H1 (cell line): ENCODE data around the gene DBX2. TPM values are rescaled to one million over a fixed set of nuclear protein-coding genes. Genes with fewer than 3 reads are reported as not detected.

ENCODE experiments used
- CTCF ChIA-PET: fragments of 300-600 bp; sonication (Branson Sonifier 250); formaldehyde crosslinking; loops from one replicate; lab custom pipeline; 2021; ENCODE audit not compliant: partially characterized antibody; lab: Charles Lee
- POLR2A ChIA-PET: fragments of 300-600 bp; sonication (Branson Sonifier 250); formaldehyde crosslinking; loops from one replicate; lab custom pipeline; 2021; ENCODE audit warnings: inconsistent platforms; ENCODE audit not compliant: partially characterized antibody; lab: Charles Lee
- DNase-seq, 2 experiments: peaks; one replicate each; pipeline versions ENCODE4 v3.0.0 to v3.0.0-alpha.2; 2010 to 2022; ENCODE audit warnings: low spot score in 2 of 2, low read depth in 1 of 2, mixed read lengths in 1 of 2
- FAIRE-seq: peaks from 2 replicates; lab custom pipeline; 2011; peaks lifted over from hg19 to GRCh38; lab: Jason Lieb, UNC
- H2AFZ ChIP-seq: 2 replicates; pipeline ENCODE4 v1.8.1; 2012; ENCODE audit warnings: low read length, inconsistent platforms
- H2AK5ac ChIP-seq: 2 replicates; pipeline ENCODE4 v1.6.1; 2013; ENCODE audit warnings: low read depth, low read length
- H2BK120ac ChIP-seq: replicated peaks from 2 replicates; pipeline ENCODE3; 2013; ENCODE audit warnings: low read depth, low read length, inconsistent platforms
- H2BK12ac ChIP-seq: 2 replicates; pipeline ENCODE4 v1.6.1; 2013; ENCODE audit warnings: low read depth, low read length
- H2BK15ac ChIP-seq: 2 replicates; pipeline ENCODE4 v1.6.1; 2013; ENCODE audit warnings: low read length
- H2BK20ac ChIP-seq: 2 replicates; pipeline ENCODE4 v1.6.1; 2013; ENCODE audit warnings: low read length
- H2BK5ac ChIP-seq: 2 replicates; pipeline ENCODE4 v1.6.1; 2013; ENCODE audit warnings: low read depth, low read length
- H3K14ac ChIP-seq: 2 replicates; pipeline ENCODE4 v1.6.1; 2013; ENCODE audit warnings: inconsistent platforms; ENCODE audit not compliant: insufficient read length
- H3K18ac ChIP-seq: 2 replicates; pipeline ENCODE4 v1.6.1; 2013; ENCODE audit warnings: low read length; ENCODE audit errors: extremely low read depth
- H3K23ac ChIP-seq: 2 replicates; pipeline ENCODE4 v1.6.1; 2013; ENCODE audit warnings: inconsistent platforms; ENCODE audit not compliant: insufficient read length
- H3K23me2 ChIP-seq: 2 replicates; pipeline ENCODE4 v1.6.1; 2013; ENCODE audit warnings: low read depth, low read length
- H3K27ac ChIP-seq: 2 replicates; pipeline ENCODE4 v1.6.1; 2011; ENCODE audit warnings: low read depth, low read length, inconsistent platforms
- H3K27me3 ChIP-seq, 4 experiments: replicated peaks in 1 of 4; 1 replicate in 1 of 4; 2 replicates in 3 of 4; pipeline versions ENCODE4 v1.6.1 to v1.8.1; 2011 to 2013; ENCODE audit warnings: low read length in 3 of 4, mild to moderate bottlenecking in 3 of 4, inconsistent platforms in 2 of 4, mixed read lengths in 2 of 4, moderate library complexity in 1 of 4; ENCODE audit not compliant: control insufficient read depth in 3 of 4, insufficient read depth in 3 of 4; ENCODE audit errors: extremely low read depth in 1 of 4
- H3K36me3 ChIP-seq, 4 experiments: 2 replicates each; pipeline versions ENCODE4 v1.6.1 to v1.8.1; 2011 to 2013; ENCODE audit warnings: mild to moderate bottlenecking in 4 of 4, low read length in 3 of 4, moderate library complexity in 2 of 4, control low read depth in 1 of 4, inconsistent platforms in 1 of 4; ENCODE audit not compliant: insufficient read depth in 4 of 4, control insufficient read depth in 2 of 4
- H3K4ac ChIP-seq: replicated peaks from 2 replicates; pipeline ENCODE3; 2013; ENCODE audit warnings: low read length, low read depth, mixed read lengths, inconsistent platforms; ENCODE audit not compliant: insufficient read length
- H3K4me1 ChIP-seq, 4 experiments: replicated peaks in 1 of 4; 1 replicate in 1 of 4; 2 replicates in 3 of 4; pipeline versions ENCODE4 v1.6.1 to v1.8.1; 2011 to 2013; ENCODE audit warnings: low read length in 3 of 4, inconsistent platforms in 2 of 4, mixed read lengths in 1 of 4; ENCODE audit not compliant: insufficient read depth in 4 of 4, control insufficient read depth in 3 of 4
- H3K4me2 ChIP-seq, 2 experiments: 2 replicates each; pipeline versions ENCODE4 v1.6.1 to v1.8.1; 2011 to 2013; ENCODE audit warnings: low read depth in 2 of 2, low read length in 2 of 2, control low read depth in 1 of 2, inconsistent platforms in 1 of 2, mild to moderate bottlenecking in 1 of 2; ENCODE audit not compliant: insufficient read depth in 1 of 2
- H3K4me3 ChIP-seq, 4 experiments: fragments of 200-600, 300-600 bp in 1 of 4; sonication (generic), shearing (Covaris generic), sonication (Bioruptor Twin) in 1 of 4; 2 replicates each; pipeline versions ENCODE4 v1.5.1 to v1.8.1; 2011 to 2016; ENCODE audit warnings: low read length in 4 of 4, low read depth in 3 of 4, control low read depth in 2 of 4, inconsistent platforms in 2 of 4, mild to moderate bottlenecking in 2 of 4, mixed read lengths in 1 of 4, moderate library complexity in 1 of 4; ENCODE audit not compliant: insufficient read depth in 2 of 4; ENCODE audit errors: extremely low read depth in 1 of 4
- H3K56ac ChIP-seq: replicated peaks from 2 replicates; pipeline ENCODE3; 2013; ENCODE audit warnings: low read depth, mild to moderate bottlenecking, mixed read lengths, low read length, inconsistent platforms; ENCODE audit not compliant: insufficient read length
- H3K79me1 ChIP-seq: 2 replicates; pipeline ENCODE4 v1.6.1; 2013; ENCODE audit warnings: low read depth, low read length, control low read depth
- H3K79me2 ChIP-seq, 2 experiments: 2 replicates each; pipeline versions ENCODE4 v1.6.1 to v1.8.1; 2012 to 2013; ENCODE audit warnings: low read length in 2 of 2, mild to moderate bottlenecking in 2 of 2, inconsistent platforms in 1 of 2; ENCODE audit not compliant: insufficient read depth in 2 of 2, control insufficient read depth in 1 of 2
- H3K9ac ChIP-seq, 4 experiments: replicated peaks in 1 of 4; 1 replicate in 1 of 4; 2 replicates in 3 of 4; pipeline versions ENCODE4 v1.6.1 to v1.8.1; 2011 to 2013; ENCODE audit warnings: low read depth in 3 of 4, low read length in 3 of 4, control low read depth in 2 of 4, mild to moderate bottlenecking in 2 of 4, moderate library complexity in 2 of 4, inconsistent platforms in 1 of 4; ENCODE audit errors: extremely low read depth in 1 of 4
- H3K9me3 ChIP-seq, 2 experiments: 2 replicates each; pipeline versions ENCODE4 v1.6.1 to v1.8.1; 2012 to 2013; ENCODE audit warnings: mild to moderate bottlenecking in 2 of 2, moderate library complexity in 2 of 2, control low read depth in 1 of 2, inconsistent platforms in 1 of 2, low read depth in 1 of 2, low read length in 1 of 2, mixed read lengths in 1 of 2; ENCODE audit not compliant: insufficient read depth in 2 of 2
- H4K20me1 ChIP-seq, 2 experiments: replicated peaks in 1 of 2; 2 replicates each; pipeline versions ENCODE3 to v1.8.1; 2011 to 2013; ENCODE audit warnings: inconsistent platforms in 2 of 2, low read length in 2 of 2, mild to moderate bottlenecking in 1 of 2; ENCODE audit not compliant: insufficient read depth in 2 of 2, control insufficient read depth in 1 of 2
- H4K5ac ChIP-seq: 2 replicates; pipeline ENCODE4 v1.6.1; 2013; ENCODE audit warnings: low read length, low read depth, mixed read lengths, inconsistent platforms; ENCODE audit not compliant: insufficient read length
- H4K8ac ChIP-seq: 2 replicates; pipeline ENCODE4 v1.8.0; 2013; ENCODE audit warnings: mild to moderate bottlenecking, moderate library complexity, low read length, inconsistent platforms; ENCODE audit not compliant: insufficient read depth; ENCODE audit errors: extremely low read depth
- H4K91ac ChIP-seq: replicated peaks from 2 replicates; pipeline ENCODE3; 2013; ENCODE audit warnings: low read length, mixed read lengths, inconsistent platforms; ENCODE audit not compliant: insufficient read length
- CEBPB ChIP-seq: IDR thresholded peaks from 2 replicates; pipeline ENCODE4 v1.6.1; 2012; ENCODE audit warnings: low read depth, low read length
- FOSL1 ChIP-seq: IDR thresholded peaks from 2 replicates; pipeline ENCODE4 v1.6.1; 2011; ENCODE audit warnings: mild to moderate bottlenecking, low read depth, low read length, moderate library complexity; ENCODE audit not compliant: insufficient read depth
- KDM4A ChIP-seq: IDR thresholded peaks from one replicate; pipeline ENCODE4 v1.7.1; 2012; ENCODE audit warnings: low read depth, mild to moderate bottlenecking, moderate library complexity, low read length, inconsistent platforms; ENCODE audit not compliant: severe bottlenecking
- RBBP5 ChIP-seq: IDR thresholded peaks from 2 replicates; pipeline ENCODE4 v1.7.1; 2012; ENCODE audit warnings: low read depth, mild to moderate bottlenecking, inconsistent platforms, low read length, moderate library complexity, borderline replicate concordance
- SIRT6 ChIP-seq: IDR thresholded peaks from one replicate; pipeline ENCODE4 v1.7.1; 2012; ENCODE audit warnings: low read length, inconsistent platforms
- SUZ12 ChIP-seq: fragments of 200-600 bp; sonication (generic); IDR thresholded peaks from 2 replicates; pipeline ENCODE4 v1.6.1; 2012; ENCODE audit warnings: mild to moderate bottlenecking, inconsistent platforms, low read length, moderate library complexity, mixed read lengths
- TBP ChIP-seq: IDR thresholded peaks from 2 replicates; pipeline ENCODE4 v1.6.1; 2011; ENCODE audit warnings: low read depth, low read length, improper control_type of control experiment
- TCF12 ChIP-seq: IDR thresholded peaks from 2 replicates; pipeline ENCODE4 v1.6.1; 2011; ENCODE audit warnings: low read depth, mild to moderate bottlenecking, low read length
- WGBS, 2 experiments: shearing (Covaris generic) in 1 of 2; methylation state at CpG; one replicate each; pipeline versions ENCODE4 v1.1.6 to v1.1.7; 2013 to 2015; ENCODE audit warnings: low lambda C conversion rate in 2 of 2, mixed read lengths in 2 of 2, inconsistent platforms in 1 of 2, low coverage in 1 of 2, missing lambda C conversion rate in 1 of 2; ENCODE audit not compliant: insufficient replicate concordance in 2 of 2, insufficient coverage in 1 of 2, insufficient read length in 1 of 2; ENCODE audit errors: extremely low coverage in 1 of 2, missing lambda C conversion rate in 1 of 2; 5-methylcytosine and 5-hydroxymethylcytosine counted together
- polyA plus RNA-seq, 7 experiments: library from polyadenylated mRNA; depleted of rRNA in 3 of 7; stranded (reverse) in 5 of 7; unstranded in 2 of 7; fragments of >200 nt in 5 of 7; fragments of 200-250 nt in 2 of 7; gene quantifications; 1 replicate in 5 of 7; 2 replicates in 1 of 7; 4 replicates in 1 of 7; pipeline versions ENCODE4 v1.2.1 to v1.2.3, GENCODE V29; 2011 to 2013; ENCODE audit warnings: missing spikeins in 2 of 7, mixed read lengths in 2 of 7
- total RNA-seq: library from RNA; stranded (reverse); fragmentation: NEBNext Ultra II Directional; extraction: Animal tissue kit (Norgen Biotek cat#: 25700); gene quantifications from 2 replicates; pipeline ENCODE4 v1.2.1, GENCODE V29; 2021
- TF ChIP-seq, protein P1 (sequence below): IDR thresholded peaks from 2 replicates; pipeline ENCODE4 v1.6.1; 2012; ENCODE audit warnings: inconsistent platforms
- TF ChIP-seq, protein P2 (sequence below): IDR thresholded peaks from 2 replicates; pipeline ENCODE4 v1.6.1; 2011; ENCODE audit warnings: low read length, improper control_type of control experiment

DBX2 gene
- total and polyA plus RNA-seq, 2 of the 8 experiments (the other 6 are each of a cell fraction or from before 2014, with no cell fraction given) = 0.06 TPM; not detected in 1

DNA sequence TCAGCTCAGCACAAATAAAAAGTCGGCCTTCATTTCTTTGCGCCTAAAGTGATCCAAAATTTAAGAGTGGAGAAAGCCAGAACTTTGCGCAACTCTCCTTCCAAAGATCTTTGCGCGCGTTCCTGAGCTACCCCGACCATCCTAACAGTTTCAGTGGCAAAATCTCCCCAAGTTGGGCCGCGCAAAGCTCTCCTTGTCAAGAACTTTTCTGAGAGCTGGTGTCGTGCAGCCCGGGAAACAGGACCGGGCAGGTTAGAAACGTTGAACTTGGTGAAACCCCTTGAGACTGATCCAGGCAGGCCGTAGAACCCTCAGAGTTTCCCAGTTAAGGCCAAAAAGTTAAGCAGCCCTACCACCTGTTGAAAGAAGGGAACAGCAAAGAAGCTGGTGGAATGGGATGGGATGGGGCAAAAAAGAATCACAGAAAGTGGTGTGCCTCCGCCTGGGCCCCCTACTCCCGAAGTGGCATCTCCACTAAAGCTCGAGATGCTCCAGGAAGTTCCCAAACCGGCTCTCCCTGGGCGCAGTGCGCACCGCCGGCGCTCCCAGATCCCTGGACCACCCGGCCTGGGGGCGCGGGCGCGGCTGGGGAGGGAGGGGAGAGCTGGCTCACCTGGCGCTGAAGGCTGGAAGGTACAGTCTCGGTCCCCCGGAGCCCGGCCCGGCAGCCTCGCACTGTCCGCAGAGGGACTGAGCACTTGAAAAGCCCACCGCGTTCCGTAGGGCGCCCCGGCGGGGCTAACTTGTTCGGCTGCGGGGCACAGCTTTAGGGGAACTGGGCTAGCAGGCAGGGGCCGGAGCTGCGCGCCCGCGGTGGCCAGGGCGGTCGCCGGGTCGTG, 768 bp downstream of the DBX2 start:
- Histone ChIP-seq H3K79me2 (no peaks in the 10 kb centered on the region), H3K56ac (no peak overlapping the region), H3K14ac (no peak overlapping the region), H3K23me2 (peaks cover 15% of the 10 kb centered on the region; the same call in 1 of the 2 replicates), H4K8ac (no peak overlapping the region), H3K9ac (peak overlapping the region in 1 of 4 experiments; percentile 54; a peak in 2 of 7 replicates), H3K4me2 (peak overlapping the region; percentile 93 to 99), H2BK5ac (no peak overlapping the region), H3K4ac (no peak overlapping the region), H3K27me3 (peaks cover 3 to 40% (median 28%) of the 10 kb centered on the region in 4 experiments), H3K18ac (peak overlapping the region; percentile 32), H2BK12ac (no peak overlapping the region), H3K79me1 (no peaks in the 10 kb centered on the region), H4K20me1 (no peaks in the 10 kb centered on the region), H2BK15ac (no peak overlapping the region), H4K91ac (no peak overlapping the region), H3K36me3 (no peaks in the 10 kb centered on the region), H2BK120ac (no peak overlapping the region), H3K27ac (no peak overlapping the region), H3K9me3 (no peaks in the 10 kb centered on the region; a peak in 1 of 4 replicates), H2AK5ac (no peak overlapping the region), H3K4me1 (0 out of 7 replicates have a peak, but pooled peaks cover 0 to 2% (median 0%) of the 10 kb centered on the region in 4 experiments), H3K4me3 (peak overlapping the region; percentile 58 to 83 (median 64)), H2BK20ac (no peak overlapping the region), H4K5ac (no peak overlapping the region), H2AFZ (peak overlapping the region; percentile 75; the same call in 1 of the 2 replicates), H3K23ac (no peak overlapping the region)
- CTCF ChIA-PET = interaction anchor here (0.5 to 1.4 kb wide), 3 partner anchors 77 to 289 kb away, joined by 3 to 6 read pairs (median 4); no protein-coding TSS in a partner anchor
- POLR2A ChIA-PET = interaction anchor here (1.4 kb wide), 1 partner anchor 26 kb away, joined by 4 read pairs; no protein-coding TSS in a partner anchor
- peak in 1 of 2 experiments; percentile 78 for DNase-seq
- WGBS, 2 experiments = 11% methylated on average over 46 of the region's 52 CpGs; no CpG with 5 or more reads in 1 of the 2 experiments
- FAIRE-seq = no peak
- no peak for TF ChIP-seq SIRT6
- no peak for TF ChIP-seq TBP
- TF ChIP-seq SUZ12 = peak; percentile 71
- TF ChIP-seq TCF12 = no peak
- TF ChIP-seq, protein P1, sequence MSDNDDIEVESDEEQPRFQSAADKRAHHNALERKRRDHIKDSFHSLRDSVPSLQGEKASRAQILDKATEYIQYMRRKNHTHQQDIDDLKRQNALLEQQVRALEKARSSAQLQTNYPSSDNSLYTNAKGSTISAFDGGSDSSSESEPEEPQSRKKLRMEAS = no peak
- TF ChIP-seq, protein P2, sequence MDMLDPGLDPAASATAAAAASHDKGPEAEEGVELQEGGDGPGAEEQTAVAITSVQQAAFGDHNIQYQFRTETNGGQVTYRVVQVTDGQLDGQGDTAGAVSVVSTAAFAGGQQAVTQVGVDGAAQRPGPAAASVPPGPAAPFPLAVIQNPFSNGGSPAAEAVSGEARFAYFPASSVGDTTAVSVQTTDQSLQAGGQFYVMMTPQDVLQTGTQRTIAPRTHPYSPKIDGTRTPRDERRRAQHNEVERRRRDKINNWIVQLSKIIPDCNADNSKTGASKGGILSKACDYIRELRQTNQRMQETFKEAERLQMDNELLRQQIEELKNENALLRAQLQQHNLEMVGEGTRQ = no peak
- TF ChIP-seq KDM4A = peak; percentile 94
- no peak for TF ChIP-seq FOSL1
- peak; percentile 90; the same call in 1 of the 2 replicates for TF ChIP-seq RBBP5
- peak; percentile 78 for TF ChIP-seq CEBPB
